HG03378 (cell line): ENCODE measurements around the gene ANKRD17.
A peak's percentile ranks its signal among the peaks of the same experiment; 100 is the strongest.

Source experiments
- ATAC-seq: cut with Tn5 transposase; IDR thresholded peaks from one replicate; pipeline ENCODE4 v1.9.1; 2021; ENCODE audit warnings: mild to moderate bottlenecking, moderate library complexity; ENCODE audit not compliant: unreplicated experiment

ANKRD17 gene

GRCh38 chr4:73133784-73134183, 124.8 kb downstream of the ANKRD17 start:
- ATAC-seq, result no peak

- ATAC-seq, result no peak
These were observed 127.3 kb downstream of the ANKRD17 start for GRCh38 chr4:73131281-73131680.

- ATAC-seq, result no peak
These were observed 129.3 kb downstream of the ANKRD17 start for GRCh38 chr4:73129319-73129718.

- no peak for ATAC-seq
These were observed 130.7 kb downstream of the ANKRD17 start for GRCh38 chr4:73127839-73128453.

- ATAC-seq, result no peak
These were observed 149.1 kb downstream of the ANKRD17 start for GRCh38 chr4:73109493-73109892.

- ATAC-seq, result no peak
These were observed 153.9 kb downstream of the ANKRD17 start for GRCh38 chr4:73104695-73105094.

GRCh38 chr4:73103799-73104503, 154.6 kb downstream of the ANKRD17 start:
- ATAC-seq, result no peak

GRCh38 chr4:73099143-73099542, 159.5 kb downstream of the ANKRD17 start:
- ATAC-seq, result no peak

- no peak for ATAC-seq
These were observed 159.9 kb downstream of the ANKRD17 start for GRCh38 chr4:73098713-73099112.

GRCh38 chr4:73098016-73098415, 160.6 kb downstream of the ANKRD17 start:
- ATAC-seq, result no peak

GRCh38 chr4:73092868-73093267, 165.7 kb downstream of the ANKRD17 start:
- ATAC-seq, result no peak

- no peak for ATAC-seq
These were observed 167.9 kb downstream of the ANKRD17 start for GRCh38 chr4:73090738-73091137.

- no peak for ATAC-seq
These were observed 170.7 kb downstream of the ANKRD17 start for GRCh38 chr4:73087871-73088270.

- ATAC-seq, result no peak
These were observed 172.3 kb downstream of the ANKRD17 start for GRCh38 chr4:73086095-73086868.

GRCh38 chr4:73080789-73081188, 177.8 kb downstream of the ANKRD17 start:
- ATAC-seq, result peak; percentile 52

- ATAC-seq, result no peak
These were observed 182.8 kb downstream of the ANKRD17 start for GRCh38 chr4:73075832-73076231.

- ATAC-seq, result peak; percentile 20
These were observed 188.6 kb downstream of the ANKRD17 start for GRCh38 chr4:73070074-73070390.

- ATAC-seq, result peak; percentile 85
These were observed 189.1 kb downstream of the ANKRD17 start, which contains the start of gene COX18 for GRCh38 chr4:73069338-73070073. Gene COX18, minus strand, starts transcription at chr4:73069716. Its CDS starts 67 bp downstream, at chr4:73069649.

- peak; percentile 3 for ATAC-seq
These were observed 189.9 kb downstream of the ANKRD17 start for GRCh38 chr4:73068491-73069337.

- no peak for ATAC-seq
These were observed 190.6 kb downstream of the ANKRD17 start for GRCh38 chr4:73067971-73068394.
